ENCODE measurements around the gene LMTK3. TPM values are rescaled to one million over a fixed set of nuclear protein-coding genes. Genes with fewer than 3 reads are reported as not detected.
A peak's percentile ranks its signal among the peaks of the same experiment; 100 is the strongest.

Gene LMTK3
- polyA plus RNA-seq, 1 of the 3 experiments (the other 2 are of a cell fraction): 3.2 TPM

GRCh38 chr19:48499316-48500090, 12.1 kb downstream of the LMTK3 start:
- DNase-seq: no peak
- H3K27ac ChIP-seq (ENCODE audit: low read depth in 2 of 2, low read length in 1 of 2): no peak overlapping the region
- POLR2A ChIA-PET: no interaction called here
- H3F3A ChIP-seq (replicated peaks; ENCODE audit: insufficient read depth): peaks cover 18% of the 10 kb centered on the region
- H3K79me2 ChIP-seq (ENCODE audit: insufficient read depth): peaks cover 6% of the 10 kb centered on the region; the same call in 1 of the 2 replicates
- H3K27me3 ChIP-seq (ENCODE audit: insufficient read depth): no peaks in the 10 kb centered on the region
- H3K9me2 ChIP-seq: no peaks in the 10 kb centered on the region
- no peak overlapping the region for H3K4me2 ChIP-seq
- H3K36me3 ChIP-seq (replicated peaks in 1 of 2; ENCODE audit: control insufficient read depth in 1 of 2, insufficient read depth in 2 of 2, low read length in 1 of 2): peaks cover 2 to 11% of the 10 kb centered on the region in 2 experiments
- H3K4me1 ChIP-seq (ENCODE audit: control insufficient read depth in 1 of 2, insufficient read depth in 2 of 2, low read depth in 1 of 2, low read length in 1 of 2): peaks cover 0 to 10% of the 10 kb centered on the region in 2 experiments; a peak in 1 of 4 replicates
- no peak overlapping the region for H3K4me3 ChIP-seq (ENCODE audit: low read depth in 2 of 2, low read length in 1 of 2)
- TF ChIP-seq FOSL2 (IDR thresholded peaks at IDR 0.05; ENCODE audit: borderline replicate concordance, low read depth) (no peak), TAF1 (IDR thresholded peaks at IDR 0.05; ENCODE audit: borderline replicate concordance, low read depth, low read length) (no peak), ELF1 (IDR thresholded peaks at IDR 0.05) (no peak), EZH2phosphoT487 (IDR thresholded peaks at IDR 0.05; ENCODE audit: borderline replicate concordance, low read depth) (no peak), GATA2 (CRISPR knock-in tag; IDR thresholded peaks at IDR 0.05) (no peak), MAX (IDR thresholded peaks at IDR 0.05; ENCODE audit: low read depth) (no peak), MEF2A (IDR thresholded peaks at IDR 0.05; ENCODE audit: borderline replicate concordance, low read depth) (no peak)
- no peak overlapping the region for H3K9ac ChIP-seq
- no peaks in the 10 kb centered on the region for H3K9me3 ChIP-seq
- 69% methylated on average over 41 of the region's 44 CpGs for WGBS (ENCODE audit: low lambda C conversion rate)
- H2AFZ ChIP-seq (ENCODE audit: low read depth): no peak overlapping the region
- no peaks in the 10 kb centered on the region for H4K20me1 ChIP-seq (ENCODE audit: insufficient read depth)
- CTCF ChIA-PET: interaction anchor here (1.2 to 15.9 kb wide), 3 partner anchors 9 to 87 kb away, joined by 4 to 230 read pairs (median 7); no protein-coding TSS in a partner anchor

- Histone ChIP-seq H3K79me2 (ENCODE audit: insufficient read depth) (peaks cover 11% of the 10 kb centered on the region; the same call in 1 of the 2 replicates), H3K36me3 (replicated peaks in 1 of 2; ENCODE audit: control insufficient read depth in 1 of 2, insufficient read depth in 2 of 2, low read length in 1 of 2) (peaks cover 2 to 11% of the 10 kb centered on the region in 2 experiments), H3K4me1 (ENCODE audit: control insufficient read depth in 1 of 2, insufficient read depth in 2 of 2, low read depth in 1 of 2, low read length in 1 of 2) (peaks cover 0 to 14% of the 10 kb centered on the region in 2 experiments; a peak in 1 of 4 replicates), H3K9me2 (no peaks in the 10 kb centered on the region), H3K9me3 (no peaks in the 10 kb centered on the region), H3K9ac (no peak overlapping the region), H3K27ac (ENCODE audit: low read depth in 2 of 2, low read length in 1 of 2) (no peak overlapping the region), H3F3A (replicated peaks; ENCODE audit: insufficient read depth) (peaks cover 18% of the 10 kb centered on the region), H3K27me3 (ENCODE audit: insufficient read depth) (no peaks in the 10 kb centered on the region), H2AFZ (ENCODE audit: low read depth) (no peak overlapping the region), H4K20me1 (ENCODE audit: insufficient read depth) (no peaks in the 10 kb centered on the region), H3K4me2 (no peak overlapping the region), H3K4me3 (ENCODE audit: low read depth in 2 of 2, low read length in 1 of 2) (no peak overlapping the region)
- ChIA-PET CTCF (interaction anchor here (1.2 to 15.9 kb wide), 2 partner anchors 8 to 88 kb away, joined by 4 to 230 read pairs; no protein-coding TSS in a partner anchor), POLR2A (no interaction called here)
- WGBS (ENCODE audit: low lambda C conversion rate): 24% methylated on average over 21 of the region's 59 CpGs
- DNase-seq: peak; percentile 74
- TF ChIP-seq IRF3 (IDR thresholded peaks at IDR 0.05; ENCODE audit: low read depth, low read length) (no peak), PBX3 (IDR thresholded peaks at IDR 0.05) (no peak), USF1 (IDR thresholded peaks at IDR 0.05; ENCODE audit: borderline replicate concordance, low read depth) (no peak), REST (IDR thresholded peaks at IDR 0.05; ENCODE audit: low read depth, low read length) (no peak), MXI1 (IDR thresholded peaks at IDR 0.05; ENCODE audit: low read depth, low read length) (no peak), NRF1 (IDR thresholded peaks at IDR 0.05; ENCODE audit: low read depth, low read length) (no peak), JUND (IDR thresholded peaks at IDR 0.05) (no peak), FOXJ3 (CRISPR knock-in tag; IDR thresholded peaks at IDR 0.05) (no peak), SMC3 (IDR thresholded peaks at IDR 0.05; ENCODE audit: low read depth, low read length) (no peak), USF2 (IDR thresholded peaks at IDR 0.05; ENCODE audit: borderline replicate concordance, low read depth, low read length) (no peak), EZH2phosphoT487 (IDR thresholded peaks at IDR 0.05; ENCODE audit: borderline replicate concordance, low read depth) (no peak)
These were observed 12.9 kb downstream of the LMTK3 start for GRCh38 chr19:48498595-48499311.

All from SK-N-SH (cell line).